GM18505 (cell line): ENCODE data around the gene INSIG1.
A peak's percentile ranks its signal among the peaks of the same experiment; 100 is the strongest.

Experiments
- ATAC-seq: cut with Tn5 transposase; IDR thresholded peaks from one replicate; pipeline ENCODE4 v1.9.1; 2021; ENCODE audit not compliant: unreplicated experiment
- POLR2A ChIP-seq: IDR thresholded peaks from 4 replicates; pipeline ENCODE4 v1.6.1; 2011; ENCODE audit warnings: borderline replicate concordance; ENCODE audit not compliant: insufficient read depth, insufficient read length; ENCODE audit errors: extremely low read depth

INSIG1 gene

DNA sequence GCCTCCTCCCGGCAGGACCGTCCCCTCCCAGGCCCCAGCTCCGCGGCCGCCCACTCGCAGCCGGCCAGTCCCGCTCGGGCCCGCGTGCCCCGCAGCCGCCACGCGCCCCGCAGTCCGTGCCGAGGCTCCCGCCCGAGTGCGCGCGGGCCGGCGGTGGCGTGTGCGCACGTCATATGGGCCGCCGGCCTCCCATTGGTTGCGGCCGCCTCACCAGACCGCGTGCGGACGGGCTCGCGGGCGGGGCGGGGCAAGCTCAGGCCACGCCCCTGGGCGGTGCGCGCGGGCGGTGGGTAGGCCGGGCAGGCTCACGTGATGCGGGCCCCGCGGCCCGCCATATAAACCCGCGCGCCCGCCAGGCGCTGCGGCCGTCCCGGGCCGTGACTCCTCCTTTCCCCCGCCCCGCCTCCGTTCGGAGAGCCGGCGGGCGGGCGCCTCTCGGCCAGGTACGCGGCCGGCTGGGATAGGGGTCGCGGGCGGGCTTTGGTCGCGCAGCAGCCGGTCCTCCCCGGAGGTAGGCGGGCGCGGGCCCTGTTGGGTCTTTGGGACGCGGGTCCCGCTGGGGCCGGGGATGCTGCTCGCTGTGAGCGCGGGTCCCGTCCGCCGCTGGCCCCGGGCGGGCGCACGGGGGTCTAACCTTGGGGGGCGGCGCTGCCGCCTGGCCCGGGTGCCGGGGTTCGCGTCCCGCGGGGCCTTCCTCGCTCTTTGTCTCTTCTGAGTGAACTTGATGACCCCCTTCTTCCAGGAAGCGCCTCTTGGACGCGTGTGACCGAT lies at the start of gene INSIG1:
Gene INSIG1 (plus strand): TSS at position 362 of the 771 bp plus-strand sequence. CDS start 408 bp downstream, at position 770.
- TF ChIP-seq POLR2A = peak; percentile 96
- peak; percentile 68 for ATAC-seq

DNA sequence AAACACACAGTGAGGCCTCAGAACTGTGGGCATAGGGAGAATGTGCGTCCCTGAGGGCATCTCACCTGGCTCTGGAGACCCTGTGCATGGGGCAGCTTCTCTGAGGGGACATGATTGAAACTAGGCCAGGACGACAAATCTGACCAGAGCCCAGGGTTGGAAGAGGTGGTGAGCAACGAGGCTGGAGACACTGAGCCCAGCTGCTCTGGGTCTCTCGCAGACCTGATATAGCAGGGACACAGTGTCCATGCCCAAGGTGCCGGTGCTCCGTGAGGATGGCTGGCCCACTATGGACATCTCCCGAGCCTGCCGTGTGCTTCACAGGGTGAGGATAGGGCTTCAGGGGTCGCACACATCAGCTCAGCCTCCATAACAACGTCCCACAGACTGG lies 49.3 kb upstream of the INSIG1 start:
- TF ChIP-seq POLR2A = no peak
- no peak for ATAC-seq

- ATAC-seq = no peak
Observed at GRCh38 chr7:155251831-155252230, 45.8 kb upstream of the INSIG1 start.

GRCh38 chr7:155252444-155252887 lies 45.2 kb upstream of the INSIG1 start:
- ATAC-seq = no peak
- no peak for TF ChIP-seq POLR2A

More at GRCh38 chr7:155251831-155252230, 45.8 kb upstream of the INSIG1 start:
- TF ChIP-seq POLR2A = no peak

DNA sequence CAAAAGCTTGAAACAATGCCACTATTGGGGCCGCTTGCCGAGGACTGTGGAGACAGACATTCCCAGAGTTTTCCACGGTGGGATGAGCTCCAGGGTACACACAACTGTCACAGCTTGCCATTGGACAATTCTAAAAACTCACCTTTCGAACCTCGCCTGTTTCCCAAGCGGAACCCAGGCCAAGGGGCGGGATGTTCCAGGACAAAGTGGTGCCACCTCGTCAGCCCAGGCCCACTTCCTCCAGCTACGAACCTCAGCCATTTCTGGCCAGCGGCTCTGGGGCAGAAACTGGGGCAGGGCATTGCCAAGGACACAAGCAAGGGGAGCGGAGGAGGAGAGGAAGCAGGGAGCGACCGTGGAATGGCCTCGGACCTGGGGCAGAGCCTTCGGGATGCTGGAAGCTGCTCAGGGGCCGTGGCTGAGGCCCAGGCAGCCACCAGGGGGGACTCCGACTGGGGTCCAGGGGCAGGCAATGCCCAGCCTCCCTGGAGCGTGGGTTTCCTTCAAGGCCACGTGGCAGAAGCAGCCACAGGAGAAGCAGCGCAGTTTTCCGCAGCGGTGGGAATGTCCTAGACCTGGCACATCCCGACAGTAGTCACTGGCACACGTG lies 44.7 kb upstream of the INSIG1 start:
- no peak for ATAC-seq
- no peak for TF ChIP-seq POLR2A

GRCh38 chr7:155254018-155254417 lies 43.7 kb upstream of the INSIG1 start:
- no peak for ATAC-seq
- no peak for TF ChIP-seq POLR2A

DNA sequence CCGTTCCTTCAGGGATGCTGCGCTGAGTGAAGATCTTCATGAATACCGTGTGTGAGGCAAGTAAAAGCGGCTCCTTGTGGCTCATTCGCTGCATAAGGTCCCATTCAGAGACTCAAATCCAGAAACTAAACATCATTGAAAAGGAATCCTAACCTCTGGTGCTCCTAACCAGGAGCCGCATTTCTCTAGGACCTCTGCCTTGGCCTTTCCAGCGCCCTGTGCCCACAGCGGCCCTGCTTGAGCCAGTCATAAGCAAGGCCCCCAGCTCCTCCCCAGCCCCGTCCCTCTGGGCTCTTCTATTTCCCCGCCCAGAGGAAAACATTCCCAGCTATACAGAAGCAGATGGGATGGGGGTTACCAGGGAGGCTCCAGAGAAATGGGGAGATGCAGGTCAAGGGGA lies 42.6 kb upstream of the INSIG1 start:
- no peak for ATAC-seq
- TF ChIP-seq POLR2A = no peak

- ATAC-seq = no peak
- no peak for TF ChIP-seq POLR2A
Observed at GRCh38 chr7:155255621-155256020, 42.1 kb upstream of the INSIG1 start.

- TF ChIP-seq POLR2A = no peak
- no peak for ATAC-seq
Observed at GRCh38 chr7:155256081-155256760, 41.5 kb upstream of the INSIG1 start.

DNA sequence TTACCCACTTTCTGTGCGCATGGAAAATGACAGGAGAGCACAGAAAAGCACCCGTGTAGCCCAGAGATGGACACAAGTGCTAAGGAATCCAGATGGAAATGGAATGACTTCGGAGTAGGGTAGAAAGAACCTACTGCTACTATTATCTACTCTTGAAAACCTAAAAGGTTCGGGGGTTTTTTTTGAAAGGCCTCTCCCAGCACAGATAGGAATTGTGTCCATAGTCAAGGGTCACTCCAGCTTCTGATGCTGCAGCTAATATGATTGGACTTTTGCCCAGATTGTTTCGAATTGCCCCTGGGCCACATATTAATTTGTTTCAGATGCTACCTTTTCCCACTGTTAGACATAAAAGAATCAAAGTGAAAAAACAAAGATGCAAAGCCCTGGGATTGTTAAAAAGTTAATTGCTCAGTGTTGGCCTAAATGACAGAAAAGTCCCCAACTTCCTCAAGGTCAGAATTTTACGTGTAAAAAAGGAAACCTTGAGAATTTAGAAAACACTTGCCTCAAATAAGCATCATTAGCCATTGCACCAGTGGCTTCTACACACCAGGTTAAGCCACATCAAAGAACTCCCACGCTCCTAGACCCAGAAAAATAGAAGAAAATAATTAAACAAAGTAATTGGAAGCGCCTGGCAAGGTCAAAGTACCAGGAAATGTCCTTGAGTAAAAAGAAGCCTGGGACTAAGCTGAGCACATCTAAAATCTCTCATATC lies 40.8 kb upstream of the INSIG1 start:
- ATAC-seq = no peak
- no peak for TF ChIP-seq POLR2A

GRCh38 chr7:155257482-155258225 lies 40.0 kb upstream of the INSIG1 start:
- no peak for TF ChIP-seq POLR2A
- no peak for ATAC-seq

DNA sequence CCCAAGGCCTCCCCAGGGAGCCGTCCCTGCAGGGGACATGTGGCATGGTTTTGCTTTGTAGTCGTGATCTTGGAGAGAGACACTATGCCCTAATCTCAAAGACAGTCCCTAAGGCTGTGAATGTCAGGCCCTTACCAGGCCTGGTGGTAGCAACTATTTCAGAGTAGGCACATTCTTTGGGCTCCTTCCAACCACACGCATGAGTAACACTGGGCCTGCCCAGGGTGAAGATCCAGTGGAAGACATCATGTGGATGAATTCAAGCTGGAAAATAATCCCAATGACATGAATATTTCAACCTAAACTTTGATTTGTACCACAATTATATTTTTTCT lies 39.5 kb upstream of the INSIG1 start:
- ATAC-seq = no peak
- TF ChIP-seq POLR2A = no peak
